Measurements from ENCODE around the gene PTPRN. TPM values are rescaled to one million over a fixed set of nuclear protein-coding genes. Genes with fewer than 3 reads are reported as not detected.

PTPRN gene
- total and polyA plus RNA-seq, 9 of the 15 experiments (the other 6 are each of a cell fraction or from before 2014, with no cell fraction given) = 0.15 to 2.4 (median 0.43) TPM; not detected in 1

GRCh38 chr2:219298759-219299371 lies 10.3 kb downstream of the PTPRN start (continued):
- no peak for TF ChIP-seq MBD2 (IDR thresholded peaks at IDR 0.05; ENCODE audit: borderline replicate concordance, low read depth)
- TF ChIP-seq ZNF124 (CRISPR knock-in tag; IDR thresholded peaks at IDR 0.05) = no peak
- TF ChIP-seq DEAF1 (CRISPR knock-in tag; IDR thresholded peaks at IDR 0.05) = peak; percentile 53; the same call in 1 of the 2 replicates
- no peak for TF ChIP-seq ZBTB9 (CRISPR knock-in tag; IDR thresholded peaks at IDR 0.05)
- peak; percentile 59; the same call in 1 of the 2 replicates for TF ChIP-seq STAG1 (CRISPR knock-in tag; IDR thresholded peaks at IDR 0.05; ENCODE audit: borderline replicate concordance)
- TF ChIP-seq THRA (IDR thresholded peaks at IDR 0.05) = no peak
- TF ChIP-seq MAX (CRISPR knock-in tag; IDR thresholded peaks at IDR 0.05) = no peak
- TF ChIP-seq GABPA (tag; conservative IDR thresholded peaks at IDR 0.05; ENCODE audit: low read depth) = no peak
- TF ChIP-seq ZC3H8 (IDR thresholded peaks at IDR 0.05) = no peak
- no peak for TF ChIP-seq NCOA1 (IDR thresholded peaks at IDR 0.05; ENCODE audit: low read depth)
- 0 out of 2 replicates have a peak, but pooled peaks have one; percentile 29 for TF ChIP-seq CBFB (CRISPR knock-in tag; IDR thresholded peaks at IDR 0.05)
- TF ChIP-seq FOXJ2 (tag; IDR thresholded peaks at IDR 0.05) = no peak
- TF ChIP-seq IFI16 (CRISPR knock-in tag; IDR thresholded peaks at IDR 0.05) = no peak
- TF ChIP-seq ID3 (CRISPR knock-in tag; IDR thresholded peaks at IDR 0.05) = no peak
- no peak for TF ChIP-seq ID3 (tag; IDR thresholded peaks at IDR 0.05)
- TF ChIP-seq SMAD4 (CRISPR knock-in tag; conservative IDR thresholded peaks at IDR 0.05) = no peak
- no peak for TF ChIP-seq ZNF175 (CRISPR knock-in tag; IDR thresholded peaks at IDR 0.05; ENCODE audit: low read depth)
- TF ChIP-seq NONO (IDR thresholded peaks at IDR 0.05; ENCODE audit: low read depth in 2 of 2, low read length in 1 of 2) = no peak
- TF ChIP-seq ZNF280A (IDR thresholded peaks at IDR 0.05; ENCODE audit: low read depth, partially characterized antibody) = no peak
- peak; percentile 39; the same call in 1 of the 2 replicates for TF ChIP-seq TFAP4 (CRISPR knock-in tag; IDR thresholded peaks at IDR 0.05; ENCODE audit: borderline replicate concordance)
- TF ChIP-seq BHLHE40 (IDR thresholded peaks at IDR 0.05; ENCODE audit: low read length) = 0 out of 2 replicates have a peak, but pooled peaks have one; percentile 21
